Coronary artery (tissue), 2 donors: Measurements from ENCODE around the gene CD8B.
"Not testable (repeated sequence)": the region's sequence is repeated elsewhere in the genome, so short reads cannot be mapped to it uniquely, and the experiment has no call there.

Experiments
- DNase-seq: peaks from one replicate; pipeline ENCODE4 v3.0.0-alpha.2; 2017; ENCODE audit warnings: low spot score
- H3K27ac ChIP-seq, 2 donors: fragments of 200-600 bp; sonication (generic); one replicate each; pipeline ENCODE4 v1.5.1; 2016 to 2019
- H3K4me3 ChIP-seq: fragments of 200-600 bp; sonication (generic); 2 replicates; pipeline ENCODE4 v1.5.1; 2016; ENCODE audit warnings: mild to moderate bottlenecking, moderate library complexity

The CD8B gene

GRCh38 chr2:86861628-86862379, at the start of gene CD8B:
CD8B (minus strand) TSS chr2:86861886; CDS start chr2:86861865, 21 bp downstream.
- not testable (repeated sequence) for DNase-seq, H3K4me3 ChIP-seq, H3K27ac ChIP-seq

GRCh38 chr2:86905868-86906267, 44.2 kb upstream of the CD8B start:
- not testable (repeated sequence) for DNase-seq, H3K4me3 ChIP-seq, H3K27ac ChIP-seq

DNA sequence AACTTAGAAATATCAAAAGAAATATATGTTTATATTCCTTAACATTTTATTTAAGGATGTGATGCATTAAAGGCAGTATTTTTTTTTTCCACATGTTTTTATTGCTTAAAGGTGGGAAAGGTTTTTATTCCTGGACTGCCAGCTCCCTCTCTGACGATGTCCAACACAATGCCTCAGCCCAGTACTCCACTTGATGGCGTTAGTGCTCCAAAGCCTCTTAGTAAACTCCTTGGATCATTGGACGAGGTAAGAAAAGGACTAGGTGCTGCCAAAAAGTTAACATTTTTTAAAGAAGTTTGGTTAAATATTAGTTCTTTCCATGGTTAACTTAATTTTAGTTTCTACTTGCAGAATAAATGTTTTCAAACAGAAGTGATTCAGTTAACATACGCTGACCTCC, 39.0 kb upstream of the CD8B start:
- not testable (repeated sequence) for DNase-seq, H3K4me3 ChIP-seq, H3K27ac ChIP-seq

- not testable (repeated sequence) for DNase-seq, H3K27ac ChIP-seq, H3K4me3 ChIP-seq
These were observed 24.3 kb upstream of the CD8B start for GRCh38 chr2:86886026-86886425.

GRCh38 chr2:86882865-86883264, 21.2 kb upstream of the CD8B start:
- not testable (repeated sequence) for H3K27ac ChIP-seq, DNase-seq, H3K4me3 ChIP-seq

DNA sequence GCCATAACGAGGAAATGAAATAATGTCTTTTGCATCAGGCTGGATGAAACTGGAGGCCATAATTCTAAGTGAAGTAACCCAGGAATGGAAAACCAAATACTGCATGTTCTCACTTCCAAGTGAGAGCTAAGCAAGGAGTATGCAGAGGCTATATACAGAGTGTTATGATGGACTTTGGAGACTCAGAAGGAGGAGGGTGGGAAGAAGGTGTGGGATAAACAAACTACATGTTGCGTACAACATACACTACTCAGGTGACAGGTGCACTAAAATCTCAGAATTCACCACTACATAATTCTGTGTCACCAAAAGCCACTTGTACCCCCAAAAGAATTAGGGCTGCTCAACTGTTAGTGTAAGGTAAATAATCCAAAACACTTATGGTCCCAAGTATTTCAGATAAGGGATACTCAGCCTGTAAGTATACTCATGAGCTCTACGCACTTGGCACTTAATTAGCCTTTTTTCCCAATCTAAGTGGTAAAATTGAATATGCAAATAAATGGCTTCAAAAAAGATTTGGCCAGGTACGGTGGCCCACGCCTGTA, 20.5 kb upstream of the CD8B start:
- not testable (repeated sequence) for H3K27ac ChIP-seq, DNase-seq

GRCh38 chr2:86878986-86879385, 17.3 kb upstream of the CD8B start:
- H3K4me3 ChIP-seq, H3K27ac ChIP-seq, DNase-seq: not testable (repeated sequence)

More for the DNA sequence above, 20.5 kb upstream of the CD8B start:
- H3K4me3 ChIP-seq: not testable (repeated sequence)

- H3K4me3 ChIP-seq, DNase-seq, H3K27ac ChIP-seq: not testable (repeated sequence)
These were observed 9.3 kb upstream of the CD8B start for GRCh38 chr2:86870941-86871340.

DNA sequence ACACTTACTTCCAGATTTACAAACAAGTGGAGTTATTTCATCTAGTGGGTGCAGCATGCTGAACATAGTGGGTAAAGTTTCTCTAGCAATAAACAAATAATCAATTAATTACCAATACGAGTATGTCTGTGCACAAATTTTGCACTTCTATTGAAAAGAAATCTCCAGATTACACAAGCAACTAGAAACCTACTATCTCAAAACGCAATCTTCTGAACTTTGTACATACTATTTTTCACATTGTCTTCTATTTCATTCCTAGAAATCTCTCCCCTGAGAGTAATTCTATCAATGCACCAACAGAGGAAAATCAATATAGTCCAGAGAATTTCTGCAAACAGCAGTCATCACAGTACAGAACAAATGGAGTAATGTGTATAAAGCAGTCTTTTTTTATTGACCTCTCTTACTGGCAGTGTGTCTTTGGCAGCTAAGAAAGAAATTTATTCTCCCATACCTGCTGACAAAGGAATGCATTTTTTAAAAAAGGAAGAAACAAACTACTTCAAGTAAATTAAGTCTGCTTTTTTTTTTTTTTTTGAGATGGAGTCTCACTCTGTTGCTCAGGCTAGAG, 7.3 kb upstream of the CD8B start:
- DNase-seq, H3K4me3 ChIP-seq: not testable (repeated sequence)

DNA sequence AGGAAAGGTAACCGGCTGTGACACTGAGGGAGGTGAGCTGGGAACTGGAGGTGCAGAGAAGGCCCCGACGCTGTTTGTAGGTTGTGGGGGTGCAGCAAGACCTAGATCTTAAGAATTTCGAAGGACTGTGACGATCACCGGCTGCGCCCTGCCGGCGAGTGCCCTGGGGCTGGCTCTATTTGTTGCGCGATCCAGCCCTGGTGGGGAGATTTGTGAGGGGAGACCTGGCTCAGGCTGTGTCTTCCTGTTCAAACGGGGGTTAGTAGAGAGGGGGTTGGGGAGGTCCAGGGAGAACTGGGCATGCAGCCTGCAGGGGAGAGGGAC, 656 bp upstream of the CD8B start:
- H3K4me3 ChIP-seq, DNase-seq, H3K27ac ChIP-seq: not testable (repeated sequence)

More for the DNA sequence above, 7.3 kb upstream of the CD8B start:
- not testable (repeated sequence) for H3K27ac ChIP-seq

GRCh38 chr2:86861175-86861574, 511 bp downstream of the CD8B start:
- not testable (repeated sequence) for H3K4me3 ChIP-seq, DNase-seq, H3K27ac ChIP-seq

DNA sequence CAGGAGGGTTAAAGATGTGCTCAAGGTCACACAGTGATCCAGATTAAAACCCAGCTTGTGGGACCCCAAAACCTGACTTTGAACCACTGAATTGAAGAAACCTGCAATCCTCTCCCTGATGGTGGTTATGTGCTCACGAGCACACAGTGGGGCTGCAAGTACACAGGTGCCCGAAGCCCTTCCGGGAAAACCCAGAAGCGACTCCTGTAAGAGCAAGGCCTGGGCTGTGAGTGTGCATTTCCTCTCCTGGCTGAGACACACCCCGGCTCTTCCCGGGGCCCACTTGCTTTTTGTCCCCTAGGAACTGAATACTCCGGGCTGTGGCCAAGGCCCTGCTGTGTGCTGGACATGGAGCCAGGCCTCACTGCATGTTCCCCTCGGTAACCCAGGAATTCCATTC, 1.1 kb downstream of the CD8B start:
- DNase-seq, H3K27ac ChIP-seq, H3K4me3 ChIP-seq: not testable (repeated sequence)

DNA sequence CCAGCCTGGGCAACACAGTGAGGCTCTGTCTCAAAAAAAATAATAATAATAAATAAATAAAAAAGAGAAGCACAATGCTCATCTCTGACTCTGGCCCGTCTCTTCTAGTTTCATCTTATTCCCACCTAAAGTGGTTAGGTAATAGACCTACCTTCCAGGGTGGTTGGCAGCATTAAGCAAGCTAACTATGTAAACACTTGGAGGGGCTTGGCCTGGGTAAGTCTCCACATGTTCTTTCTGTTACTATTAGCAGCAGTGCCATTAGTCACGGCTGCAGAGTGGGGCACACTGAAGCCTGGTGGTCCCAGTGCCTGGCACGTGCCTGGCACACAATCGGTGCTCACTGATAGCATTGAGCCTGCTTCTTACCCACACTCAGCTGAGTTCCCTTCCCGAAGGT, 4.0 kb downstream of the CD8B start:
- DNase-seq, H3K27ac ChIP-seq, H3K4me3 ChIP-seq: not testable (repeated sequence)

DNA sequence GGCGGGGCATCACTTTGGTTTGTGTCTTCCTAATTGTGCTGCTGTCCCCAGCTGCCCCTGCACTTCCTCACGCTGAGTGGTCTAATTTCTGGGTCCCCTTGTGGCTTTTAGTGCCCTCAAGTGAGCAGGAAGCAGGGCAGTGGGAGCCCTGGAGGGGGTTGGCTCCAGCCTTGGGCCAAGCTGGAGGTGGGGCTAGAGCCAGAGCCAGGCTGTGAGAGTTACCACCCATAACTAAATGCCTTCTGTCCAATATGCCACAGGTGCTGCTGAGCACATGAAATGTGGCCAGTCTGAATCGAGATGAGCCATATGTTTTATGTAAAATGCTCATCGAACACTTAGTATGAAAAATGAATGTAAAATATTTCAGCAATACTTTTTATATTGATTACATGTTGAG, 5.2 kb downstream of the CD8B start:
- H3K4me3 ChIP-seq, H3K27ac ChIP-seq, DNase-seq: not testable (repeated sequence)

DNA sequence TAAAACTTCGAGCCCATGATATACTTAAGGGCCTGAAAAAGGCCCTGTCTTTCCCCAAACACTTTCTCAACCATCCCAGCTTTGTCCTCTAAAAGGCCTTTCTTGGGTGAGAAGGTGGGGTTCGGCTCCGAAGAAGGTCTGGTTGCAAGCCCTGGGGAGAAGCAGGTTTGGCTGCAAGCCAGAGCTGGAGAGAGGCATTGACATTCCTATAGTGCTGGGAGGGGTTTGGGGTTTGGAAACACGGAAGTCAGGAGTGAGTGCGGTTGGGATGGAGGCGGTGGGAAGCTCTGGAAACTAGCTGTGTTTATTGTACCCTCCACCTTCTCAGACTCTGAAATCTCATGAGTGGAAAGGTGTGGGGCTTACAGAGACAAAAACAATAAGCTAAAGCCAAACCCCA, 5.7 kb downstream of the CD8B start:
- DNase-seq, H3K27ac ChIP-seq, H3K4me3 ChIP-seq: not testable (repeated sequence)

- not testable (repeated sequence) for DNase-seq, H3K27ac ChIP-seq, H3K4me3 ChIP-seq
These were observed 10.1 kb downstream of the CD8B start for GRCh38 chr2:86851581-86851980.

DNA sequence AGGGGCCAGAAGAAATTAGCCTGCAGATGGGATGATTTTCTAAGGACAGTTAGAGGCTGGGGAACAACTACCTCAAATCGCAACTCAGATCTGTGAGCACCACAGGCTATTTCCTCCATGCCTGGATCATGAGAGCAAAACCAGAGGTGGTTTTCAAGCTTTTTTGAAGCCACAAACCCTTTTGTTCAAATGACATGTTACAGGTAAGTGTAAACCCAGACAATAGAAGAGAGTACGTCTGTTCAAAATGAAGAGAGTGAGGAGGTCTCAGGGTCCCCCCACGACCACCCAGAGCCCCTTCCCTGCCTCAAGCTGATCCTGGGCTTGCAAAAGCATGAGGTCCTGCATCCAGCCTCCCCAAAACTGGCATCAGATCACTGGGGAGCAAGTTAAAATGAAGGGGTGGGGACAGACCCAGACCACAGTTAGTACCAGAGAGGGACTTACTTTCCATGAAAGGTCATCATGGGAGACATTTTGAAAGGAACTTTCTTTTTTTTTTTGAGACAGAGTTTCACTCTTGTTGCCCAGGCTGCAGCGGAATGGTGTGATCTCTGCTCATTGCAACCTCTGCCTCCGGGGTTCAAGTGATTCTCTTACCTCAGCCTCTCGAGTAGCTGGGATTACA, 19.0 kb downstream of the CD8B start:
- H3K27ac ChIP-seq, DNase-seq, H3K4me3 ChIP-seq: not testable (repeated sequence)

GRCh38 chr2:86841330-86841729, 20.4 kb downstream of the CD8B start:
- DNase-seq, H3K4me3 ChIP-seq, H3K27ac ChIP-seq: not testable (repeated sequence)

DNA sequence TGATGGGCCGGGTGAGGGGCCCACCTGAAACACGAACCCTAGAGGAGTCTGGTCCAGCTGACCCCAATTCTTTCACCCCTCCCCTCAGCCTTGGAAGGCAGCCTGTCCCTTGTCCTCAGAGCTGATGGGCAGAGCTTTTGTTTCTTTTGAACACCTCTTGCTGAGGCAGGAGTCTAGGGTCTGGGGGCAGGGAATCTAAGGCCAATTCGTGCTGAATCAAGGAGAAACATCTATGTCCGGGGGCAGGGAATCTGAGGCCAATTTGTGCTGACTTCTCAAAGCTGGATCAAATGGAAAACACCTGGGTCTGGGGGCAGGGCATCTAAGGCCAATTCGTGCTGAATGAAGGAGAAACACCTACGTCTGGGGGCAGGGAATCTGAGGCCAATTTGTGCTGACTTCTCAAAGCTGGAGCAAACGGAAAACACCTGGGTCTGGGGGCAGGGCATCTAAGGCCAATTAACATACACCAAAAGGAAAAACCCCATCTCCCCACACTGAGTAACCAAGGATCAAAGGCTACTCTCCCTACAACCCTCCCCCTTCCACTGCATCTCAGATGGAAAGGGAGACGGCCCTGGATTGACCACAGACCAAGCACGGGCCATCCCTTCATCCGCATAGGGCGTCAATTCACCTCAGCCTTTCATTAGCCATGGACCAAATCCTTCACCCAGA, 21.7 kb downstream of the CD8B start:
- not testable (repeated sequence) for H3K27ac ChIP-seq, DNase-seq, H3K4me3 ChIP-seq
